ACC112 (cell line): ENCODE data around the gene UNK.
"Not testable (repeated sequence)": the region's sequence is repeated elsewhere in the genome, so short reads cannot be mapped to it uniquely, and the experiment has no call there.

Experiments
- H2AFZ ChIP-seq: fragments of 200-600 bp; sonication (generic); one replicate; pipeline ENCODE4 v1.6.0; 2017; ENCODE audit warnings: antibody characterized with exemption, low read length; ENCODE audit not compliant: unreplicated experiment
- H3K27ac ChIP-seq: fragments of 200-600 bp; sonication (generic); 2 replicates; pipeline ENCODE4 v1.5.1; 2014; ENCODE audit warnings: low read depth, mild to moderate bottlenecking, antibody characterized with exemption, low read length, moderate library complexity
- H3K27me3 ChIP-seq: fragments of 200-600 bp; sonication (generic); 2 replicates; pipeline ENCODE4 v1.6.1; 2014; ENCODE audit warnings: mild to moderate bottlenecking, antibody characterized with exemption, low read length, moderate library complexity, mixed read lengths; ENCODE audit not compliant: insufficient read depth
- H3K36me3 ChIP-seq: fragments of 200-600 bp; sonication (generic); 2 replicates; pipeline ENCODE4 v1.6.1; 2016; ENCODE audit warnings: mild to moderate bottlenecking, antibody characterized with exemption, low read length, moderate library complexity, mixed read lengths; ENCODE audit not compliant: insufficient read depth
- H3K4me1 ChIP-seq: fragments of 200-600 bp; sonication (generic); one replicate; pipeline ENCODE4 v1.6.1; 2016; ENCODE audit warnings: low read length, mixed read lengths; ENCODE audit not compliant: insufficient read depth, unreplicated experiment, control insufficient read depth
- H3K4me3 ChIP-seq: fragments of 200-600 bp; sonication (generic); 2 replicates; pipeline ENCODE4 v1.5.1; 2014; ENCODE audit warnings: mild to moderate bottlenecking, low read depth, low read length
- H3K79me2 ChIP-seq: fragments of 200-600 bp; sonication (generic); one replicate; pipeline ENCODE4 v1.6.0; 2016; ENCODE audit warnings: low read length; ENCODE audit not compliant: control insufficient read depth, unreplicated experiment, insufficient read depth

The UNK gene

DNA sequence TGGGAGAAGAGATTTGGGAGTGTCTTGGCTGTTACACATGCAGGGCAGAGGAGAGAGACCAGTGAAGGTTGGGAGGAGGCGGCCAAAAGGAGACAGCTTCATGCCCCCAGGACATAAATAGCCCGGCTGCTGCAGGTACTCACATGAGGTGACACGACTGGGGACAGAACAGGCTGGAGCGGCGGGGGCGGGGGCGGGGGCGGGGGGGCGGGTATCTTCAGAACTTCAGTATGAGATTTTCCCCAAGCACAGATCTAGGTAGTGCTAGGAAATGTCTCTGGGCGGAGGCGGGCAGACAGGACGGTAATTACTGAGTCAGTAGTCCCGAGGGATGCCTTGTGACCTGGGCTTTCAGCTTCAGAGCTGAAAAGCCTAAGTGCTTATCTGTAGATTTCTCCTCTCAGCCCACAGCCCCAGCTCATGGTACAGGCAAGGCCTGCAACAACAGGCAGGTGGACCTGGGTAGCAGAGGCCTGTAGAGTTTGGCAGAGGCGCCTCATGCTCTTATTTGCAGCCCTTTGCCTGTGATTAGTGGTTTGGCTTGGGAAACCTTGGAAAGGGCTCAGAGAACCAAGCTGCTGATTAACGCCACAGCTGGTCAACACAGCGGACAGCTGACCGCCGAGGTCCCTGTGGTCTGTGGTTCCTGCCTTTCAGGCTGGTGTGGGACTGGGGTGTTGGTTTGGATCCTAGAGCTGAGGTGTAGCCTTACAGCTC lies 24.5 kb downstream of the UNK start:
- Histone ChIP-seq H3K4me1 (peaks cover 21% of the 10 kb centered on the region), H3K36me3 (no peaks in the 10 kb centered on the region; the same call in 1 of the 2 replicates), H2AFZ (no peak overlapping the region), H3K27ac (peak overlapping the region; percentile 65), H3K27me3 (no peaks in the 10 kb centered on the region), H3K79me2 (peaks cover 4% of the 10 kb centered on the region), H3K4me3 (peak overlapping the region; percentile 16)

DNA sequence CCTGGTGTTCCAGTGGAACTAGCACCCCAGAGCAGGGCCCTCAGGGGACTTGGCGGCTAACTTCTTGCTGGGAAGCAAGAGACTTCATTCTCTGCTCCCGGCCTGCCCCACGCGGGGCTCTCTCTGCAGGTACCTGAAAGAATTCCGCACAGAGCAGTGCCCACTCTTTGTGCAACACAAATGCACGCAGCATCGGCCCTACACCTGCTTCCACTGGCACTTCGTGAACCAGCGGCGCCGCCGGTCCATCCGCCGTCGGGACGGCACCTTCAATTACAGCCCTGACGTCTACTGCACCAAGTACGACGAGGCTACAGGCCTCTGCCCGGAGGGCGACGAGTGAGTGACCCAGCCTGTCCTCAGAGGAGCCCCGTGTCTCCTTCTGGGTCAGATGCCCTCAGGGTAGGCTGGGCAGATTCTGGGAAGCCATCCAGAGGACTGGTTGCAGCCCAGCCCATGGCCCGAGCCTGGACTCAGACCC lies 25.1 kb downstream of the UNK start:
- H3K36me3 ChIP-seq, result no peaks in the 10 kb centered on the region; the same call in 1 of the 2 replicates
- H3K4me1 ChIP-seq, result peaks cover 24% of the 10 kb centered on the region
- peaks cover 4% of the 10 kb centered on the region for H3K79me2 ChIP-seq
- H3K27me3 ChIP-seq, result no peaks in the 10 kb centered on the region
- no peak overlapping the region for H2AFZ ChIP-seq
- peak overlapping the region; percentile 52; the same call in 1 of the 2 replicates for H3K27ac ChIP-seq
- no peak overlapping the region for H3K4me3 ChIP-seq

DNA sequence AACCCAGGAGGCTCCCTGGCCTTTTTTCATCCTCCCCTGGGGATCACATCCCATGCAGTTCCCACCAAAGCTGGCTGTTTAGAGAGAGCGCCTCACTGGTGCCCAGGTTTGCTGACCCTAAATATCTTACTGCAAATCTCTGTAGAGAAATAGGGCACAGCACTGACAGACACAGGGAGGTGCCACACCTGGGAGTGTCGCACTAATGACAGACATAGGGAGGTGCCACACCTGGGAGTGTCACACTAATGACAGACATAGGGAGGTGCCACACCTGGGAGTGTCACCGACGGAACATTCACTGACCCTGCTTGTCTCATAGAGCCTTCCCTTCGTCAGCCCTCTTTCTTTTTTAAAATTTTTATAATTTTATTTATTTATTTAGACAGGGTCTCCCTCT lies 25.6 kb downstream of the UNK start:
- Histone ChIP-seq H3K27ac (no peak overlapping the region), H3K4me3 (no peak overlapping the region), H3K79me2 (peaks cover 4% of the 10 kb centered on the region), H3K27me3 (no peaks in the 10 kb centered on the region), H3K4me1 (peaks cover 30% of the 10 kb centered on the region), H3K36me3 (no peaks in the 10 kb centered on the region; the same call in 1 of the 2 replicates), H2AFZ (no peak overlapping the region)

DNA sequence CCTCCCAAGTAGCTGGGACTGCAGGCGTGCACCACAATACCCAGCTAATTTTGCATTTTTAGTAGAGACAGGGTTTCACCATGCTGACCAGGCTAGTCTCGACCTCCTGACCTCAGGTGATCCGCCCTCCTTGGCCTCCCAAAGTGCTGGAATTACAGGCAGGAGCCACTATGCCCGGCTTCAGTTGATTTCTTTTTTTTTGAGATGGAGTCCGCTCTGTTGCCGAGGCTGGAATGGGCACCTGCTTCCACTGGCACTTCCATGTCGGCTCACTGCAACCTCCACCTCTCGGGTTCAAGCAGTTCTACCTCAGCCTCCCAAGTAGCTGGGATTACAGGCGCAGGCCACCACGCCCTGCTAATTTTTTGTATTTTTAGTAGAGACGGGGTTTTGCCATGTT lies 26.1 kb downstream of the UNK start:
- not testable (repeated sequence) for H3K79me2 ChIP-seq, H3K4me3 ChIP-seq, H3K27ac ChIP-seq, H3K36me3 ChIP-seq, H3K27me3 ChIP-seq, H2AFZ ChIP-seq
- peaks cover 33% of the 10 kb centered on the region for H3K4me1 ChIP-seq

DNA sequence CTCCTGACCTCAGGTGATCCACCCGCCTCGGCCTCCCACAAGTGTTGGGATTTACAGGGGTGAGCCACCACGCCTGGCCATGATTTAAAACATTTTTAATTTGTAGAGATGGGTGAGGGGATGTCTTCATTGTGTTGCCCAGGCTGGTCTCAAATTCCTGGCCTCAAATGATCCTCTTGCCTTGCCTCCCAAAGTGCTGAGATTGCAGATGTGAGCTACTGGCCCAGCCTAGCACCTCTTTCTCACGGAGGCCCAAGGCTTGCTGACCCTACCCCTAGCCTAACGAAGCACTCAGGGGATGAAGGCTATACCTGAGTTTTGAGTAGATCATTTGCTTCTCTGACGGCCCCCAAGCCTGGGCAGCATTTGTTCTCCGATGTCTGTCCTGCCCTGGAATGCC lies 26.6 kb downstream of the UNK start:
- no peak overlapping the region for H3K27ac ChIP-seq
- H2AFZ ChIP-seq, result no peak overlapping the region
- no peaks in the 10 kb centered on the region for H3K27me3 ChIP-seq
- H3K4me1 ChIP-seq, result peaks cover 33% of the 10 kb centered on the region
- no peak overlapping the region for H3K4me3 ChIP-seq
- H3K36me3 ChIP-seq, result no peaks in the 10 kb centered on the region; the same call in 1 of the 2 replicates
- H3K79me2 ChIP-seq, result peaks cover 4% of the 10 kb centered on the region

DNA sequence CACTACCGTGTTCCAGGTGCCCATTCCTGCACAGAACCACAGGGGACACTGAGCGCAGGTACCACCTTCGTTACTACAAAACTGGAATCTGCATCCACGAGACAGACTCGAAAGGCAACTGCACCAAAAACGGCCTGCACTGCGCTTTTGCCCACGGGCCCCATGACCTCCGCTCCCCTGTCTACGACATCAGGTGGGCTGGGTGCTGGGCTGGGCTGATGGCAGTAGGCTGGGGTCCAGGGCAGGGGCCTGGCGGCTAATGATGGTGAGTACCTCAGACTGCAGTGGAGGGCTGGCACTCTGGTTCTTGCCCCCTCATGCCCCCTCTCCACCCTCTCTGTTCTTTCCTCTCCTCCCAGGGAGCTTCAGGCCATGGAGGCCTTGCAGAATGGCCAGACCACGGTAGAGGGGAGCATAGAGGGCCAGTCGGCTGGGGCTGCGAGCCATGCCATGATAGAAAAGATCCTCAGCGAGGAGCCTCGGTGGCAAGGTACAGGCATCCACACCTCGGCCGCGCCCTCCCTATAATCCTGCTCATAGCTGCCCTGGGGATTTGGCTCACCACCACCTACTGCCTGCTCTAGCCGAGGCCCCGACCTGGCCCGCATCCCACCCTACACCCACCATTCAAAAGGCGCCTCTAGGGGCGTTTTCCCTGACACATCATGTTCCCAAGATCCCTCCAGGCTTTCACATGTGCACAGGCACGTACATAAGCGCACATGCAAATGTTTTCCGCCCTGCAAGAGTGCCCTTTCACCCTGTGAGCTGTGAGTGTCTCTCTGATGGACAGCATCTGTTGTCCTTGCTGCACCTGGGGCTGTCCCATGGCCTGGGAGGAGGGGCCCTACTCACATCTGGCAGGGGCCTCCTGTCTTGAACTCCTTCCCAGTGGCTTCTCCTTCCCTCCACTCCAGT lies 27.7 kb downstream of the UNK start:
- H2AFZ ChIP-seq, result no peak overlapping the region
- no peaks in the 10 kb centered on the region for H3K27me3 ChIP-seq
- no peak overlapping the region for H3K27ac ChIP-seq
- H3K4me1 ChIP-seq, result peaks cover 33% of the 10 kb centered on the region
- peaks cover 4% of the 10 kb centered on the region for H3K79me2 ChIP-seq
- H3K4me3 ChIP-seq, result no peak overlapping the region
- no peaks in the 10 kb centered on the region; the same call in 1 of the 2 replicates for H3K36me3 ChIP-seq

DNA sequence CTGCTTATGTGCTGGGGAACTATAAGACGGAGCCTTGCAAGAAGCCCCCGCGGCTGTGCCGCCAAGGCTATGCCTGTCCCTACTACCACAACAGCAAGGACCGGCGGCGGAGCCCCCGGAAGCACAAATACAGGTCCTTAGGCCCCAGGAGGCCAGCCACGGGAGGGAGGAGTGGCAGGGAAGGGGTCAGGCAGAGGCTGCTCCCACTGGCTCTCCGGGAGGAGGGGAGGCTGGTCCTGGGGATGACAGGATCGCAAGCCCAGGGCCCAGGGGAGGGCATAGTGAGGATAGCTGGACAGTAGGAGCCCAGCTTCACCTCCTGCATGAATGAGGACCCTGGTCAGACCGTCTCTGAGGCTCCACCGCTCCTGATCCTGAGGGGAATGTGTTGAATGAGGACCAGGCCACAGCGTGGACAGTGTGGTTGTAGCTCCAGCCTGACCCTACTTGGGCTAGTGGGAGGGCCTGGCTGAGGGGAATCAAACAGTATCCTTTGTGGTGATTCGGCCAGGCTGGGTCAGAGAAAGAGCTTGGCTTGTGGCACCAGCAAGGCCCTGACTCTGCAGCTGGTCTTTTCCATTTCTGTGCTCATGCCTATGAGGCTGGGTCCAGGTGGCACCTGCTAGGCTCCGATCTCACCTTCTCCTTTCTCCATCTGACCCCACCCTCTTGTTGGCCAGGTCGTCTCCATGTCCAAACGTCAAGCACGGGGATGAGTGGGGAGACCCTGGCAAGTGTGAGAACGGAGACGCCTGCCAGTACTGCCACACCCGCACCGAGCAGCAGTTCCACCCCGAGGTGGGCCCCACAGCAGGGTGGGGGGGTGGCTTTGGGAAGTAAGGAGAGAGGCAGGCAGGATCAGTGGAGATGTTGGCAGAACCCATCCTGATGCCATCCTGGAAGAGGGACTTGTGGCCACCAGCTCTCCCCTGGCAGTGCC lies 28.7 kb downstream of the UNK start:
- Histone ChIP-seq H3K4me3 (no peak overlapping the region), H3K79me2 (no peaks in the 10 kb centered on the region), H3K36me3 (no peaks in the 10 kb centered on the region; the same call in 1 of the 2 replicates), H3K27ac (no peak overlapping the region), H3K27me3 (no peaks in the 10 kb centered on the region), H3K4me1 (peaks cover 29% of the 10 kb centered on the region), H2AFZ (no peak overlapping the region)

DNA sequence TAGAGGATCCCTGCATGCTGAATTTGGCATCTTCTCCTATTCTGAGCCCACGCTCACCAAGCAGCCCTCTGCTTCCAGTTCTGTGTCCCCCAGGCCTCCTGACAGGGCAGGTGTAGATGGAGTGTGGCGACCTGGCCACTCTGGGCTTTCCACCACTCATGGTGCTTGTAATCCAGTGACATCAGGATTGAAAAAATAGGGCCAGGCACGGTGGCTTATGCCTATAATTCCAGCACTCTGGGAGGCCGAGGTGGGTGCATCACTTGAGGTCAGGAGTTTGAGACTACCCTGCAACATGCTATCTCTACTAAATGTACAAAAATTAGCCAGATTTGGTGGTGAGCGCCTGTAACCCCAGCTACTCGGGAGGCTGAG lies 29.4 kb downstream of the UNK start:
- Histone ChIP-seq H3K4me1 (peaks cover 23% of the 10 kb centered on the region), H3K36me3 (no peaks in the 10 kb centered on the region; the same call in 1 of the 2 replicates), H3K4me3 (no peak overlapping the region), H3K79me2 (no peaks in the 10 kb centered on the region), H2AFZ (no peak overlapping the region), H3K27ac (no peak overlapping the region), H3K27me3 (no peaks in the 10 kb centered on the region)

DNA sequence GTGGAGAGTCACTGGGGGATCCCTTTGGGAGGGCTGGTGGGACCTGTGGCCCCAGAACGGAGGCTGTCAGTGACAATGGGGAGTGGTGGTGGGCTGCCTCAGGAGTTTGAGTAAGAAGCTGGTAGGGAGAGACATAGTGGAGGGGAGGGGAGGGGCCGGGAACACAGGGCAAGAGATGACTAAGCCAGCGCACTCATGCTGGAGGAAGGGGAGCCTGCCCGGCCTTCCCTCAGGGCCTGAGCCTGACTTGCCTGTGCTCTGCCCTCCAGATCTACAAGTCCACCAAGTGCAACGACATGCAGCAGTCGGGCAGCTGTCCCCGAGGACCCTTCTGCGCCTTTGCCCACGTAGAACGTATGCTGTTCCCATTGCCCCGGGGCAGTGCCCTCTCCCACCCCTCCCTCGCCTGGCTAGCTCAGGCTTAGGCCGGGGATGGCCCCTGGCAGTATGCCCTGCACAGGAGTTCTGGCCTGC lies 30.3 kb downstream of the UNK start:
- Histone ChIP-seq H3K4me3 (no peak overlapping the region), H3K27me3 (no peaks in the 10 kb centered on the region), H3K27ac (peak overlapping the region; percentile 47), H3K4me1 (peaks cover 14% of the 10 kb centered on the region), H3K79me2 (no peaks in the 10 kb centered on the region), H3K36me3 (peaks cover 2% of the 10 kb centered on the region; the same call in 1 of the 2 replicates), H2AFZ (no peak overlapping the region)

DNA sequence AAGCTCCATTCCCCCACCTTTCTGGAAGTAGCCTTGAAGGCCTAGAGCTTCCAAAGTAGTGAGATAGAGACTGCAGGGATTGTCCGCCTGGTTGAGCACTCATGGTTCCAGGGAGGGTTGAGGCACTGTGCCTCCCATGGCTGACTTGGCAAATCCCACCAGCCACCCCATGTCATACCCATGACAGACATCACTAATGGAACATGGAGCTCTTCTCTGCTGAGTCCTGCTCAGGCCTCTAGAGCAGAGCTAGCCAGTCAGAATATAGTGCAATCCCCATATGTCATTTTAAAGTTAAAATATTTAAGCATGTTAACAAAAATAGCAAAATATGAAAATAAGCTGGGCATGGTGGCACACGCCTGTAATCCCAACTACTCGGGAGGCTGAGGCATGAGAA lies 30.8 kb downstream of the UNK start:
- Histone ChIP-seq H3K36me3 (peaks cover 6% of the 10 kb centered on the region; the same call in 1 of the 2 replicates), H3K27ac (peak overlapping the region; percentile 7; the same call in 1 of the 2 replicates)

More for the DNA sequence above, 30.8 kb downstream of the UNK start:
- Histone ChIP-seq H2AFZ (no peak overlapping the region), H3K4me1 (peaks cover 12% of the 10 kb centered on the region), H3K4me3 (no peak overlapping the region), H3K27me3 (no peaks in the 10 kb centered on the region), H3K79me2 (no peaks in the 10 kb centered on the region)
